ENCODE measurements around the gene DCC.

The DCC gene

GRCh38 chr18:52415131-52415530, 75.1 kb downstream of the DCC start:
- H3K4me1 ChIP-seq (ENCODE audit: control insufficient read depth, insufficient read depth, low read length) = no peaks in the 10 kb centered on the region
- WGBS (ENCODE audit: insufficient coverage, insufficient read length) = no CpG with 5 or more reads among the region's 3 CpGs
- DNase-seq (ENCODE audit: low read depth, low spot score) = no peak

GRCh38 chr18:52422985-52423601, 83.1 kb downstream of the DCC start:
- Histone ChIP-seq H3K27ac (ENCODE audit: low read length) (no peak overlapping the region), H3K4me3 (ENCODE audit: low read length) (no peak overlapping the region), H3K27me3 (ENCODE audit: control insufficient read depth, insufficient read depth, low read length) (no peaks in the 10 kb centered on the region; the same call in 1 of the 2 replicates), H3K4me1 (ENCODE audit: control insufficient read depth, insufficient read depth, low read length) (no peaks in the 10 kb centered on the region), H3K36me3 (ENCODE audit: control insufficient read depth, insufficient read depth, low read length) (no peaks in the 10 kb centered on the region), H3K9me3 (ENCODE audit: control insufficient read depth, insufficient read depth, low read length) (no peaks in the 10 kb centered on the region)
- no peak for DNase-seq (ENCODE audit: low read depth, low spot score)
- WGBS (ENCODE audit: insufficient coverage, insufficient read length) = no CpG with 5 or more reads among the region's 3 CpGs

More at GRCh38 chr18:52415131-52415530, 75.1 kb downstream of the DCC start:
- no peak overlapping the region for H3K4me3 ChIP-seq (ENCODE audit: low read length)
- no peaks in the 10 kb centered on the region for H3K36me3 ChIP-seq (ENCODE audit: control insufficient read depth, insufficient read depth, low read length)
- H3K9me3 ChIP-seq (ENCODE audit: control insufficient read depth, insufficient read depth, low read length) = no peaks in the 10 kb centered on the region
- H3K27ac ChIP-seq (ENCODE audit: low read length) = no peak overlapping the region
- no peaks in the 10 kb centered on the region for H3K27me3 ChIP-seq (ENCODE audit: control insufficient read depth, insufficient read depth, low read length)

GRCh38 chr18:52426041-52426440, 86.0 kb downstream of the DCC start:
- DNase-seq (ENCODE audit: low read depth, low spot score) = no peak
- H3K36me3 ChIP-seq (ENCODE audit: control insufficient read depth, insufficient read depth, low read length) = no peaks in the 10 kb centered on the region
- no peak overlapping the region for H3K4me3 ChIP-seq (ENCODE audit: low read length)
- no CpG with 5 or more reads among the region's 4 CpGs for WGBS (ENCODE audit: insufficient coverage, insufficient read length)
- H3K9me3 ChIP-seq (ENCODE audit: control insufficient read depth, insufficient read depth, low read length) = no peaks in the 10 kb centered on the region
- no peaks in the 10 kb centered on the region for H3K4me1 ChIP-seq (ENCODE audit: control insufficient read depth, insufficient read depth, low read length)
- H3K27me3 ChIP-seq (ENCODE audit: control insufficient read depth, insufficient read depth, low read length) = no peaks in the 10 kb centered on the region; the same call in 1 of the 2 replicates
- H3K27ac ChIP-seq (ENCODE audit: low read length) = no peak overlapping the region

- Histone ChIP-seq H3K4me1 (ENCODE audit: control insufficient read depth, insufficient read depth, low read length) (no peaks in the 10 kb centered on the region), H3K4me3 (ENCODE audit: low read length) (no peak overlapping the region), H3K36me3 (ENCODE audit: control insufficient read depth, insufficient read depth, low read length) (no peaks in the 10 kb centered on the region), H3K27me3 (ENCODE audit: control insufficient read depth, insufficient read depth, low read length) (no peaks in the 10 kb centered on the region; the same call in 1 of the 2 replicates), H3K27ac (ENCODE audit: low read length) (no peak overlapping the region), H3K9me3 (ENCODE audit: control insufficient read depth, insufficient read depth, low read length) (no peaks in the 10 kb centered on the region)
- no peak for DNase-seq (ENCODE audit: low read depth, low spot score)
- WGBS (ENCODE audit: insufficient coverage, insufficient read length) = no CpG with 5 or more reads among the region's 1 CpG
Measured at GRCh38 chr18:52426462-52426861, 86.5 kb downstream of the DCC start.

GRCh38 chr18:52427521-52428175, 87.7 kb downstream of the DCC start:
- Histone ChIP-seq H3K27ac (ENCODE audit: low read length) (no peak overlapping the region), H3K27me3 (ENCODE audit: control insufficient read depth, insufficient read depth, low read length) (no peaks in the 10 kb centered on the region; the same call in 1 of the 2 replicates), H3K4me1 (ENCODE audit: control insufficient read depth, insufficient read depth, low read length) (no peaks in the 10 kb centered on the region), H3K4me3 (ENCODE audit: low read length) (no peak overlapping the region), H3K36me3 (ENCODE audit: control insufficient read depth, insufficient read depth, low read length) (no peaks in the 10 kb centered on the region), H3K9me3 (ENCODE audit: control insufficient read depth, insufficient read depth, low read length) (no peaks in the 10 kb centered on the region)
- no CpG with 5 or more reads among the region's 4 CpGs for WGBS (ENCODE audit: insufficient coverage, insufficient read length)
- no peak for DNase-seq (ENCODE audit: low read depth, low spot score)

GRCh38 chr18:52431683-52432082, 91.7 kb downstream of the DCC start:
- H3K4me1 ChIP-seq (ENCODE audit: control insufficient read depth, insufficient read depth, low read length) = no peaks in the 10 kb centered on the region
- H3K27ac ChIP-seq (ENCODE audit: low read length) = no peak overlapping the region
- no CpG with 5 or more reads among the region's 5 CpGs for WGBS (ENCODE audit: insufficient coverage, insufficient read length)
- no peak for DNase-seq (ENCODE audit: low read depth, low spot score)
- no peaks in the 10 kb centered on the region for H3K27me3 ChIP-seq (ENCODE audit: control insufficient read depth, insufficient read depth, low read length)
- no peak overlapping the region for H3K4me3 ChIP-seq (ENCODE audit: low read length)
- no peaks in the 10 kb centered on the region for H3K9me3 ChIP-seq (ENCODE audit: control insufficient read depth, insufficient read depth, low read length)
- no peaks in the 10 kb centered on the region for H3K36me3 ChIP-seq (ENCODE audit: control insufficient read depth, insufficient read depth, low read length)

- H3K27ac ChIP-seq (ENCODE audit: low read length) = no peak overlapping the region
- H3K36me3 ChIP-seq (ENCODE audit: control insufficient read depth, insufficient read depth, low read length) = no peaks in the 10 kb centered on the region
- no peak for DNase-seq (ENCODE audit: low read depth, low spot score)
- H3K9me3 ChIP-seq (ENCODE audit: control insufficient read depth, insufficient read depth, low read length) = no peaks in the 10 kb centered on the region; the same call in 1 of the 2 replicates
- no peaks in the 10 kb centered on the region for H3K27me3 ChIP-seq (ENCODE audit: control insufficient read depth, insufficient read depth, low read length)
- H3K4me1 ChIP-seq (ENCODE audit: control insufficient read depth, insufficient read depth, low read length) = no peaks in the 10 kb centered on the region
- H3K4me3 ChIP-seq (ENCODE audit: low read length) = no peak overlapping the region
Measured at GRCh38 chr18:52433797-52434196, 93.8 kb downstream of the DCC start.

GRCh38 chr18:52435301-52435700, 95.3 kb downstream of the DCC start:
- DNase-seq (ENCODE audit: low read depth, low spot score) = no peak
- Histone ChIP-seq H3K36me3 (ENCODE audit: control insufficient read depth, insufficient read depth, low read length) (no peaks in the 10 kb centered on the region), H3K27me3 (ENCODE audit: control insufficient read depth, insufficient read depth, low read length) (no peaks in the 10 kb centered on the region), H3K4me1 (ENCODE audit: control insufficient read depth, insufficient read depth, low read length) (no peaks in the 10 kb centered on the region), H3K4me3 (ENCODE audit: low read length) (no peak overlapping the region), H3K9me3 (ENCODE audit: control insufficient read depth, insufficient read depth, low read length) (no peaks in the 10 kb centered on the region; the same call in 1 of the 2 replicates), H3K27ac (ENCODE audit: low read length) (no peak overlapping the region)
- no CpG with 5 or more reads among the region's 7 CpGs for WGBS (ENCODE audit: insufficient coverage, insufficient read length)

GRCh38 chr18:52437161-52437560, 97.2 kb downstream of the DCC start:
- Histone ChIP-seq H3K27me3 (ENCODE audit: control insufficient read depth, insufficient read depth, low read length) (no peaks in the 10 kb centered on the region), H3K9me3 (ENCODE audit: control insufficient read depth, insufficient read depth, low read length) (no peaks in the 10 kb centered on the region; the same call in 1 of the 2 replicates), H3K36me3 (ENCODE audit: control insufficient read depth, insufficient read depth, low read length) (no peaks in the 10 kb centered on the region), H3K4me3 (ENCODE audit: low read length) (no peak overlapping the region), H3K27ac (ENCODE audit: low read length) (no peak overlapping the region), H3K4me1 (ENCODE audit: control insufficient read depth, insufficient read depth, low read length) (no peaks in the 10 kb centered on the region)
- DNase-seq (ENCODE audit: low read depth, low spot score) = no peak

GRCh38 chr18:52439457-52439856, 99.5 kb downstream of the DCC start:
- H3K4me1 ChIP-seq (ENCODE audit: control insufficient read depth, insufficient read depth, low read length) = no peaks in the 10 kb centered on the region
- no peaks in the 10 kb centered on the region for H3K36me3 ChIP-seq (ENCODE audit: control insufficient read depth, insufficient read depth, low read length)
- H3K4me3 ChIP-seq (ENCODE audit: low read length) = no peak overlapping the region
- H3K27ac ChIP-seq (ENCODE audit: low read length) = no peak overlapping the region
- H3K27me3 ChIP-seq (ENCODE audit: control insufficient read depth, insufficient read depth, low read length) = no peaks in the 10 kb centered on the region
- H3K9me3 ChIP-seq (ENCODE audit: control insufficient read depth, insufficient read depth, low read length) = no peaks in the 10 kb centered on the region; the same call in 1 of the 2 replicates
- WGBS (ENCODE audit: insufficient coverage, insufficient read length) = 100% methylated on average over 1 of the region's 4 CpGs
- no peak for DNase-seq (ENCODE audit: low read depth, low spot score)

- H3K9me3 ChIP-seq (ENCODE audit: control insufficient read depth, insufficient read depth, low read length) = no peaks in the 10 kb centered on the region; the same call in 1 of the 2 replicates
- no peaks in the 10 kb centered on the region for H3K4me1 ChIP-seq (ENCODE audit: control insufficient read depth, insufficient read depth, low read length)
- H3K36me3 ChIP-seq (ENCODE audit: control insufficient read depth, insufficient read depth, low read length) = no peaks in the 10 kb centered on the region
- no peaks in the 10 kb centered on the region for H3K27me3 ChIP-seq (ENCODE audit: control insufficient read depth, insufficient read depth, low read length)
- no peak overlapping the region for H3K4me3 ChIP-seq (ENCODE audit: low read length)
- DNase-seq (ENCODE audit: low read depth, low spot score) = no peak
- no peak overlapping the region for H3K27ac ChIP-seq (ENCODE audit: low read length)
Measured at GRCh38 chr18:52441794-52442193, 101.8 kb downstream of the DCC start.
